Breast epithelium (tissue), 3 donors: ENCODE data around the gene DUS1L.

Source experiments
- POLR2A ChIP-seq: fragments of 450-650 bp; IDR thresholded peaks from one replicate; pipeline ENCODE4 v1.6.1; 2016; ENCODE audit warnings: antibody characterized with exemption, mild to moderate bottlenecking, moderate library complexity
- POLR2AphosphoS5 ChIP-seq, 3 donors: sonication (generic); formaldehyde crosslinking; IDR thresholded peaks; one replicate each; pipeline ENCODE4 v1.6.1; 2017; ENCODE audit warnings: antibody characterized with exemption in 3 of 3
- TF ChIP-seq, protein P1 (sequence below), 3 donors: fragments of 450-650 bp; IDR thresholded peaks; one replicate each; pipeline ENCODE4 v1.5.1; 2016 to 2017; ENCODE audit warnings: antibody characterized with exemption in 3 of 3, mild to moderate bottlenecking in 3 of 3, moderate library complexity in 3 of 3

GRCh38 chr17:82046903-82047302, 18.7 kb downstream of the DUS1L start:
- TF ChIP-seq, protein P1, sequence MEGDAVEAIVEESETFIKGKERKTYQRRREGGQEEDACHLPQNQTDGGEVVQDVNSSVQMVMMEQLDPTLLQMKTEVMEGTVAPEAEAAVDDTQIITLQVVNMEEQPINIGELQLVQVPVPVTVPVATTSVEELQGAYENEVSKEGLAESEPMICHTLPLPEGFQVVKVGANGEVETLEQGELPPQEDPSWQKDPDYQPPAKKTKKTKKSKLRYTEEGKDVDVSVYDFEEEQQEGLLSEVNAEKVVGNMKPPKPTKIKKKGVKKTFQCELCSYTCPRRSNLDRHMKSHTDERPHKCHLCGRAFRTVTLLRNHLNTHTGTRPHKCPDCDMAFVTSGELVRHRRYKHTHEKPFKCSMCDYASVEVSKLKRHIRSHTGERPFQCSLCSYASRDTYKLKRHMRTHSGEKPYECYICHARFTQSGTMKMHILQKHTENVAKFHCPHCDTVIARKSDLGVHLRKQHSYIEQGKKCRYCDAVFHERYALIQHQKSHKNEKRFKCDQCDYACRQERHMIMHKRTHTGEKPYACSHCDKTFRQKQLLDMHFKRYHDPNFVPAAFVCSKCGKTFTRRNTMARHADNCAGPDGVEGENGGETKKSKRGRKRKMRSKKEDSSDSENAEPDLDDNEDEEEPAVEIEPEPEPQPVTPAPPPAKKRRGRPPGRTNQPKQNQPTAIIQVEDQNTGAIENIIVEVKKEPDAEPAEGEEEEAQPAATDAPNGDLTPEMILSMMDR (IDR thresholded peaks at IDR 0.05), result no peak
- TF ChIP-seq POLR2A, result no peak
- no peak for TF ChIP-seq POLR2AphosphoS5 (IDR thresholded peaks at IDR 0.05)
